GM21529 (cell line): ENCODE measurements around the gene IL31.
"Not testable (repeated sequence)": the region's sequence is repeated elsewhere in the genome, so short reads cannot be mapped to it uniquely, and the experiment has no call there.

Source experiments
- ATAC-seq: cut with Tn5 transposase; IDR thresholded peaks from one replicate; pipeline ENCODE4 v1.9.1; 2021; ENCODE audit not compliant: unreplicated experiment

The IL31 gene

GRCh38 chr12:122194804-122195203, 20.8 kb upstream of the IL31 start:
- no peak for ATAC-seq

GRCh38 chr12:122192441-122192840, 18.4 kb upstream of the IL31 start:
- no peak for ATAC-seq

GRCh38 chr12:122190842-122191668, 17.0 kb upstream of the IL31 start:
- no peak for ATAC-seq

- no peak for ATAC-seq
Measured at GRCh38 chr12:122189626-122190475, 15.8 kb upstream of the IL31 start.

- no peak for ATAC-seq
Measured at GRCh38 chr12:122187466-122187865, 13.4 kb upstream of the IL31 start.

- no peak for ATAC-seq
Measured at GRCh38 chr12:122185494-122186082, 11.6 kb upstream of the IL31 start.

- no peak for ATAC-seq
Measured at GRCh38 chr12:122185079-122185478, 11.1 kb upstream of the IL31 start.

- ATAC-seq, result no peak
Measured at GRCh38 chr12:122184517-122184916, 10.5 kb upstream of the IL31 start.

- ATAC-seq, result no peak
Measured at GRCh38 chr12:122183588-122183940, 9.5 kb upstream of the IL31 start.

- ATAC-seq, result no peak
Measured at GRCh38 chr12:122182887-122183587, 9.0 kb upstream of the IL31 start, which contains the start of gene LRRC43. TSS of gene LRRC43 (plus strand) at chr12:122183123. CDS start at chr12:122183145, 22 bp downstream.

GRCh38 chr12:122176473-122176872, 2.5 kb upstream of the IL31 start:
- ATAC-seq, result not testable (repeated sequence)

- no peak for ATAC-seq
Measured at GRCh38 chr12:122172262-122172939, 1.6 kb downstream of the IL31 start.

GRCh38 chr12:122171399-122171798, 2.6 kb downstream of the IL31 start:
- no peak for ATAC-seq

- no peak for ATAC-seq
Measured at GRCh38 chr12:122168492-122168891, 5.5 kb downstream of the IL31 start.

- no peak for ATAC-seq
Measured at GRCh38 chr12:122167356-122167925, 6.6 kb downstream of the IL31 start.

- ATAC-seq, result peak; percentile 85
Measured at GRCh38 chr12:122166422-122167349, 7.3 kb downstream of the IL31 start.

- no peak for ATAC-seq
Measured at GRCh38 chr12:122162976-122163375, 11.0 kb downstream of the IL31 start.

GRCh38 chr12:122161682-122162081, 12.3 kb downstream of the IL31 start:
- ATAC-seq, result no peak

- ATAC-seq, result no peak
Measured at GRCh38 chr12:122160761-122161160, 13.3 kb downstream of the IL31 start.
